GM12891 (cell line): ENCODE results near the gene PDE6A.

Experiments used
- POLR2A ChIP-seq: IDR thresholded peaks from 2 replicates; pipeline ENCODE4 v1.6.1; 2011; ENCODE audit warnings: low read depth, low read length, control low read depth
- SPI1 ChIP-seq: IDR thresholded peaks from 2 replicates; pipeline ENCODE4 v1.6.1; 2011; ENCODE audit warnings: low read depth, low read length, control low read depth

- TF ChIP-seq SPI1 (no peak), POLR2A (no peak)
Measured at GRCh38 chr5:149922950-149923349, 21.6 kb downstream of the PDE6A start.
